C4-2B (cell line): ENCODE measurements around the gene BCKDK.

ENCODE experiments used
- ZFX ChIP-seq: fragments of 450-650 bp; IDR thresholded peaks from 2 replicates; pipeline ENCODE4 v1.6.1; 2017
- TF ChIP-seq, protein P1 (sequence below): fragments of 450-650 bp; conservative IDR thresholded peaks from 2 replicates; pipeline ENCODE4 v1.5.1; 2017; ENCODE audit warnings: mild to moderate bottlenecking

DNA sequence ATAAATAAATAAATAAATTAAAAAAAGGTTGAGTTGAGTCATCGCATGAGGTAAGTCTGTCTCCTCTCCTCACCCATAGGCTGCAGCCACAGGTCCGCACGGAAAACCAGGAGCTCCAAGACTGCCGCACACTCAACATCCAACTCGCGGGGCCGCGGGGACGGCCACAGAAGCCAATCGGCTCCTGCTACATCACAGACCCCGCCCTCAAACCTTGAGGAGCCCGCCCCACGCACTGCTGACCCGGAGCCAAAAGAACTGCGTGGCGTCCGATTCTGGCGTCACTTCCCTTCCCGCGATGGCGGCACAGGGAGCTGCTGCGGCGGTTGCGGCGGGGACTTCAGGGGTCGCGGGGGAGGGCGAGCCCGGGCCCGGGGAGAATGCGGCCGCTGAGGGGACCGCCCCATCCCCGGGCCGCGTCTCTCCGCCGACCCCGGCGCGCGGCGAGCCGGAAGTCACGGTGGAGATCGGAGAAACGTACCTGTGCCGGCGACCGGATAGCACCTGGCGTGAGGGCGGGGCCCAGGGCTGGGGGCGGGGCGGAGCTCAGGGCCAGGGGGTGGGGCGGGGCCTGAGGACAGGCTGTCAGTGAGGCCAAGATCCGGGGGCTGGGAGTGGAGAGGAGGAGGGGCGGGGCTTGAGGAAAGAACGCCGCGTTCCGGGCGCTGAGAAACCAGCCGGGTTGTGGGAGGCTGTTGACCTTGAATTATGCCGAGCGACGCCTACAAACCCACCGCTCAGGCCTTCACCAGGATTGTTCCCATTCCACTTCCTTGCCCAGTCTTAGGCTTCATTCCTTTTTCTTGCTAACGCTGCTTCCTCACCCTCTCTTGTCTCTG is 9.4 kb downstream of the BCKDK start, which contains the start of gene KAT8:
- TF ChIP-seq, protein P1, sequence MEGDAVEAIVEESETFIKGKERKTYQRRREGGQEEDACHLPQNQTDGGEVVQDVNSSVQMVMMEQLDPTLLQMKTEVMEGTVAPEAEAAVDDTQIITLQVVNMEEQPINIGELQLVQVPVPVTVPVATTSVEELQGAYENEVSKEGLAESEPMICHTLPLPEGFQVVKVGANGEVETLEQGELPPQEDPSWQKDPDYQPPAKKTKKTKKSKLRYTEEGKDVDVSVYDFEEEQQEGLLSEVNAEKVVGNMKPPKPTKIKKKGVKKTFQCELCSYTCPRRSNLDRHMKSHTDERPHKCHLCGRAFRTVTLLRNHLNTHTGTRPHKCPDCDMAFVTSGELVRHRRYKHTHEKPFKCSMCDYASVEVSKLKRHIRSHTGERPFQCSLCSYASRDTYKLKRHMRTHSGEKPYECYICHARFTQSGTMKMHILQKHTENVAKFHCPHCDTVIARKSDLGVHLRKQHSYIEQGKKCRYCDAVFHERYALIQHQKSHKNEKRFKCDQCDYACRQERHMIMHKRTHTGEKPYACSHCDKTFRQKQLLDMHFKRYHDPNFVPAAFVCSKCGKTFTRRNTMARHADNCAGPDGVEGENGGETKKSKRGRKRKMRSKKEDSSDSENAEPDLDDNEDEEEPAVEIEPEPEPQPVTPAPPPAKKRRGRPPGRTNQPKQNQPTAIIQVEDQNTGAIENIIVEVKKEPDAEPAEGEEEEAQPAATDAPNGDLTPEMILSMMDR: no peak
- no peak for TF ChIP-seq ZFX
